WTC11 (cell line): ENCODE results near the gene ARHGAP22.

ENCODE experiments used
- CBFB ChIP-seq: sonication (generic); formaldehyde crosslinking; IDR thresholded peaks from 2 replicates; pipeline ENCODE4 v1.8.1; 2022; ENCODE audit warnings: mild to moderate bottlenecking, low read depth, missing genetic modification reagents
- CTCF ChIP-seq: fragments of 200-600 bp; IDR thresholded peaks from 2 replicates; pipeline ENCODE4 v1.8.0; 2022; ENCODE audit warnings: antibody characterized with exemption
- JUN ChIP-seq: sonication (generic); formaldehyde crosslinking; IDR thresholded peaks from 2 replicates; pipeline ENCODE4 v1.8.0; 2023; ENCODE audit warnings: mild to moderate bottlenecking, missing genetic modification reagents
- TCF7 ChIP-seq: sonication (generic); formaldehyde crosslinking; IDR thresholded peaks from 2 replicates; pipeline ENCODE4 v1.8.0; 2022; ENCODE audit warnings: mild to moderate bottlenecking, low read depth, missing genetic modification reagents, moderate library complexity
- TP53 ChIP-seq: sonication (generic); formaldehyde crosslinking; IDR thresholded peaks from 2 replicates; pipeline ENCODE4 v1.8.1; 2023; ENCODE audit warnings: mild to moderate bottlenecking, missing genetic modification reagents
- ZNF281 ChIP-seq: sonication (generic); formaldehyde crosslinking; IDR thresholded peaks from 2 replicates; pipeline ENCODE4 v1.8.0; 2023; ENCODE audit warnings: mild to moderate bottlenecking, missing genetic modification reagents
- ZNF512 ChIP-seq: sonication (generic); formaldehyde crosslinking; IDR thresholded peaks from 2 replicates; pipeline ENCODE4 v1.8.1; 2022; ENCODE audit warnings: missing genetic modification reagents, borderline replicate concordance

GRCh38 chr10:48606530-48607355, 1.9 kb upstream of the ARHGAP22 start:
- TF ChIP-seq TCF7 (CRISPR knock-in tag) (no peak), CTCF (no peak), ZNF281 (CRISPR knock-in tag) (no peak), CBFB (CRISPR knock-in tag) (no peak), JUN (no peak), ZNF512 (CRISPR knock-in tag) (no peak), TP53 (CRISPR knock-in tag) (no peak)
